Gastroesophageal sphincter (tissue), 3 donors: ENCODE measurements around the gene SUPT3H.

ENCODE experiments used
- POLR2A ChIP-seq, 2 donors: fragments of 450-650 bp; IDR thresholded peaks; one replicate each; pipeline ENCODE4 v1.6.1; 2017; ENCODE audit warnings: antibody characterized with exemption in 2 of 2, mild to moderate bottlenecking in 2 of 2, moderate library complexity in 1 of 2
- TF ChIP-seq, protein P1 (sequence below), 4 experiments: fragments of 200-600 bp in 2 of 4; fragments of 450-650 bp in 2 of 4; sonication (generic) in 1 of 4; IDR thresholded peaks; one replicate each; pipeline ENCODE4 v1.5.1; 2017 to 2019; ENCODE audit warnings: antibody characterized with exemption in 4 of 4, mild to moderate bottlenecking in 2 of 4, moderate library complexity in 2 of 4

DNA sequence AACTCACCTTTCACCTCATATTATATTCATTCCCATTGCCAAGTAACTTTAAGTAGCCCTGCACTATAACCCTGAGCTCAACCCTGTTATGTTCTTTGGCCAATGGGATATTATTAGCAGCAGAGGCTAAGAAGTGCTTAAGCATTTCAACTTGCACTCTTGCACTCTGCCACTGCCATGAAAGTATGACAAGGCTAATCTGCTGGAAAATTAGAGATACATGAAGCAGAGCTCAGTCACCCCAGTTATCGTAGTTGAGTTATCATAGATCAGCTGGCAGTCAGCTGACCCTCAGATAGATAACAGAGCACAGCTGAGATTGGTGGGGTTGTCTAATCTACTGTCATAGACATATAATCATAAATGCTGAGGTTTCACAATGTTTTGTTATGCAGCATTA lies 259.0 kb downstream of the SUPT3H start:
- no peak for TF ChIP-seq POLR2A (IDR thresholded peaks at IDR 0.05)
- TF ChIP-seq, protein P1, sequence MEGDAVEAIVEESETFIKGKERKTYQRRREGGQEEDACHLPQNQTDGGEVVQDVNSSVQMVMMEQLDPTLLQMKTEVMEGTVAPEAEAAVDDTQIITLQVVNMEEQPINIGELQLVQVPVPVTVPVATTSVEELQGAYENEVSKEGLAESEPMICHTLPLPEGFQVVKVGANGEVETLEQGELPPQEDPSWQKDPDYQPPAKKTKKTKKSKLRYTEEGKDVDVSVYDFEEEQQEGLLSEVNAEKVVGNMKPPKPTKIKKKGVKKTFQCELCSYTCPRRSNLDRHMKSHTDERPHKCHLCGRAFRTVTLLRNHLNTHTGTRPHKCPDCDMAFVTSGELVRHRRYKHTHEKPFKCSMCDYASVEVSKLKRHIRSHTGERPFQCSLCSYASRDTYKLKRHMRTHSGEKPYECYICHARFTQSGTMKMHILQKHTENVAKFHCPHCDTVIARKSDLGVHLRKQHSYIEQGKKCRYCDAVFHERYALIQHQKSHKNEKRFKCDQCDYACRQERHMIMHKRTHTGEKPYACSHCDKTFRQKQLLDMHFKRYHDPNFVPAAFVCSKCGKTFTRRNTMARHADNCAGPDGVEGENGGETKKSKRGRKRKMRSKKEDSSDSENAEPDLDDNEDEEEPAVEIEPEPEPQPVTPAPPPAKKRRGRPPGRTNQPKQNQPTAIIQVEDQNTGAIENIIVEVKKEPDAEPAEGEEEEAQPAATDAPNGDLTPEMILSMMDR (IDR thresholded peaks at IDR 0.05): no peak
